CD4-positive, alpha-beta memory T cell (primary cell): ENCODE results near the gene PCP4L1. TPM values are rescaled to one million over a fixed set of nuclear protein-coding genes. Genes with fewer than 3 reads are reported as not detected.

ENCODE experiments used
- CTCF ChIA-PET: fragments of 350-600 bp; sonication (Branson Sonifier 250); formaldehyde crosslinking; loops from one replicate; lab custom pipeline; 2021; ENCODE audit warnings: inconsistent platforms; ENCODE audit not compliant: partially characterized antibody; lab: Charles Lee
- POLR2A ChIA-PET: fragments of 350-600 bp; sonication (Branson Sonifier 250); formaldehyde crosslinking; loops from one replicate; lab custom pipeline; 2021; ENCODE audit not compliant: partially characterized antibody; lab: Charles Lee
- DNase-seq, 5 donors: peaks; one replicate each; pipeline versions ENCODE4 v3.0.0 to v3.0.0-alpha.2; 2020 to 2022; ENCODE audit warnings: mixed read lengths in 1 of 5
- H3K27ac ChIP-seq: one replicate; pipeline ENCODE4 v1.7.0; 2013; ENCODE audit warnings: low read depth, low read length
- H3K27me3 ChIP-seq: 2 replicates; pipeline ENCODE4 v1.7.0; 2013; ENCODE audit warnings: mild to moderate bottlenecking, low read length, moderate library complexity; ENCODE audit not compliant: insufficient read depth
- H3K36me3 ChIP-seq: 2 replicates; pipeline ENCODE4 v1.7.0; 2013; ENCODE audit warnings: mild to moderate bottlenecking, low read length, moderate library complexity; ENCODE audit not compliant: insufficient read depth
- H3K4me1 ChIP-seq: 2 replicates; pipeline ENCODE4 v1.7.0; 2013; ENCODE audit warnings: mild to moderate bottlenecking, low read length, moderate library complexity; ENCODE audit not compliant: insufficient read depth
- H3K4me3 ChIP-seq, 2 donors: one replicate each; pipeline ENCODE4 v1.7.0; 2013; ENCODE audit warnings: low read length in 2 of 2, mild to moderate bottlenecking in 1 of 2
- H3K9me3 ChIP-seq, 2 donors: one replicate each; pipeline ENCODE4 v1.7.0; 2013; ENCODE audit warnings: low read length in 2 of 2, control low read depth in 1 of 2; ENCODE audit not compliant: control insufficient read depth in 1 of 2
- H3K27ac Mint-ChIP-seq, 7 donors: one replicate each; pipeline ENCODE4 v1.8.0; 2020 to 2021; ENCODE audit warnings: mixed read lengths in 7 of 7, mild to moderate bottlenecking in 6 of 7, inconsistent platforms in 3 of 7, moderate library complexity in 3 of 7
- H3K27me3 Mint-ChIP-seq, 2 donors: one replicate each; pipeline ENCODE4 v1.8.0; 2020 to 2021; ENCODE audit warnings: mixed read lengths in 2 of 2
- H3K36me3 Mint-ChIP-seq, 2 donors: one replicate each; pipeline ENCODE4 v1.8.0; 2020 to 2021; ENCODE audit warnings: mixed read lengths in 2 of 2, inconsistent platforms in 1 of 2, mild to moderate bottlenecking in 1 of 2
- H3K4me1 Mint-ChIP-seq, 4 donors: one replicate each; pipeline ENCODE4 v1.8.0; 2020 to 2021; ENCODE audit warnings: mixed read lengths in 4 of 4, mild to moderate bottlenecking in 1 of 4
- H3K4me3 Mint-ChIP-seq, 8 donors: one replicate each; pipeline ENCODE4 v1.8.0; 2020 to 2021; ENCODE audit warnings: mixed read lengths in 8 of 8, mild to moderate bottlenecking in 7 of 8, moderate library complexity in 6 of 8, inconsistent platforms in 3 of 8
- H3K9me3 Mint-ChIP-seq, 8 donors: one replicate each; pipeline ENCODE4 v1.8.0; 2020 to 2021; ENCODE audit warnings: mixed read lengths in 8 of 8, mild to moderate bottlenecking in 5 of 8, inconsistent platforms in 3 of 8, moderate library complexity in 1 of 8
- intact Hi-C: fragments of 100-400 bp; cut with micrococcal nuclease; formaldehyde crosslinking; loops from one replicate; pipeline ENCODE4 v1.15.1; 2023
- polyA plus RNA-seq, 2 donors: library from polyadenylated mRNA; unstranded; fragments of 300-500 nt; fragmentation: Illumina TruSeq; gene quantifications; one replicate each; pipeline ENCODE4 v1.2.3, GENCODE V29; 2021
- total RNA-seq, 2 experiments: library from RNA; stranded (reverse); gene quantifications; one replicate each; pipeline ENCODE4 v1.2.3, GENCODE V29; 2021

PCP4L1 gene
- total RNA-seq, result not detected
- not detected for polyA plus RNA-seq

GRCh38 chr1:161258439-161259344 is at the start of gene PCP4L1:
PCP4L1 (plus strand) TSS chr1:161258745; CDS start chr1:161258975, 230 bp downstream.
- Mint-ChIP-seq H3K27ac (peak within 1 kb of the TSS in 2 of 7 donors; percentile 3 to 66), H3K4me3 (peak within 1 kb of the TSS; percentile 60 to 79 (median 70)), H3K9me3 (peaks cover 3 to 30% (median 24%) of the 10 kb centered on the region in 8 donors), H3K4me1 (peaks cover 7 to 17% (median 13%) of the 10 kb centered on the region in 4 donors), H3K36me3 (peaks cover 7 to 9% of the 10 kb centered on the region in 2 donors), H3K27me3 (peaks cover 40 to 49% of the 10 kb centered on the region in 2 donors)
- DNase-seq, result peak in 4 of 5 donors; percentile 16 to 27 (median 22)
- H3K27me3 ChIP-seq, result peaks cover 31% of the 10 kb centered on the region
- intact Hi-C loops, result no loop called here
- ChIA-PET CTCF (interaction anchor here (0.8 to 1.2 kb wide), 3 partner anchors 9 to 124 kb away, joined by 3 read pairs; partner anchors contain the start of gene TOMM40L), POLR2A (interaction anchor here (1.2 to 1.6 kb wide), 3 partner anchors 47 to 141 kb away, joined by 3 to 4 read pairs (median 3); partner anchors contain the start of genes NDUFS2, NIT1 and PFDN2)
- no peaks in the 10 kb centered on the region for H3K36me3 ChIP-seq
- H3K4me1 ChIP-seq, result peaks cover 5% of the 10 kb centered on the region
- H3K27ac ChIP-seq, result no peak within 1 kb of the TSS
- H3K4me3 ChIP-seq, result no peak within 1 kb of the TSS
- no peaks in the 10 kb centered on the region for H3K9me3 ChIP-seq

- Mint-ChIP-seq H3K4me1 (peaks cover 20 to 38% (median 27%) of the 10 kb centered on the region in 4 donors), H3K9me3 (no peaks in the 10 kb centered on the region), H3K27ac (peak overlapping the region; percentile 57 to 88 (median 68)), H3K4me3 (no peak overlapping the region), H3K27me3 (no peaks in the 10 kb centered on the region), H3K36me3 (peaks cover 60 to 84% of the 10 kb centered on the region in 2 donors)
- no peak overlapping the region for H3K4me3 ChIP-seq
- no peak overlapping the region for H3K27ac ChIP-seq
- CTCF ChIA-PET, result interaction anchor here (0.9 to 6.1 kb wide), 11 partner anchors 8 to 172 kb away, joined by 3 to 93 read pairs (median 9); partner anchors contain the start of genes APOA2, NDUFS2, PPOX and TOMM40L
- peak; percentile 64 to 74 (median 68) for DNase-seq
- peaks cover 25% of the 10 kb centered on the region for H3K4me1 ChIP-seq
- intact Hi-C loops, result loop anchor here (1.0 kb wide), 1 partner anchor 15 kb away; no protein-coding TSS in a partner anchor
- no peaks in the 10 kb centered on the region for H3K27me3 ChIP-seq
- no peaks in the 10 kb centered on the region for H3K9me3 ChIP-seq
- POLR2A ChIA-PET, result interaction anchor here (1.0 to 1.6 kb wide), 3 partner anchors 13 to 95 kb away, joined by 3 read pairs; partner anchors contain the start of gene PPOX
- H3K36me3 ChIP-seq, result peaks cover 72% of the 10 kb centered on the region
Measured at GRCh38 chr1:161209790-161210409, 48.6 kb upstream of the PCP4L1 start.

- ChIA-PET POLR2A (no interaction called here), CTCF (no interaction called here)
- Mint-ChIP-seq H3K4me1 (peaks cover 17 to 43% (median 36%) of the 10 kb centered on the region in 4 donors), H3K27ac (peak overlapping the region in 1 of 7 donors; percentile 51), H3K27me3 (no peaks in the 10 kb centered on the region), H3K4me3 (no peak overlapping the region), H3K36me3 (peaks cover 41 to 55% of the 10 kb centered on the region in 2 donors), H3K9me3 (no peaks in the 10 kb centered on the region)
- intact Hi-C loops, result no loop called here
- no peak overlapping the region for H3K27ac ChIP-seq
- no peak for DNase-seq
- H3K4me3 ChIP-seq, result no peak overlapping the region
- no peaks in the 10 kb centered on the region for H3K9me3 ChIP-seq
- peaks cover 48% of the 10 kb centered on the region for H3K36me3 ChIP-seq
- H3K4me1 ChIP-seq, result peaks cover 17% of the 10 kb centered on the region
- H3K27me3 ChIP-seq, result no peaks in the 10 kb centered on the region
Measured at GRCh38 chr1:161214369-161214768, 44.2 kb upstream of the PCP4L1 start.

GRCh38 chr1:161215076-161215475 is 43.5 kb upstream of the PCP4L1 start, which contains the start of gene FCER1G:
FCER1G (plus strand) TSS chr1:161215295; CDS start chr1:161215322, 27 bp downstream.
- Mint-ChIP-seq H3K27me3 (no peaks in the 10 kb centered on the region), H3K36me3 (peaks cover 33 to 48% of the 10 kb centered on the region in 2 donors), H3K4me1 (peaks cover 10 to 39% (median 30%) of the 10 kb centered on the region in 4 donors), H3K27ac (peak within 1 kb of the TSS in 4 of 7 donors; percentile 3 to 83 (median 40)), H3K4me3 (no peak within 1 kb of the TSS), H3K9me3 (no peaks in the 10 kb centered on the region)
- POLR2A ChIA-PET, result interaction anchor here (0.7 to 1.4 kb wide), 4 partner anchors 11 to 17 kb away, joined by 3 to 5 read pairs (median 4); partner anchors contain the start of genes ADAMTS4, NDUFS2 and TOMM40L
- Histone ChIP-seq H3K4me3 (no peak within 1 kb of the TSS), H3K4me1 (peaks cover 13% of the 10 kb centered on the region), H3K9me3 (no peaks in the 10 kb centered on the region), H3K36me3 (peaks cover 42% of the 10 kb centered on the region), H3K27ac (no peak within 1 kb of the TSS), H3K27me3 (no peaks in the 10 kb centered on the region)
- CTCF ChIA-PET, result interaction anchor here (2.2 to 3.2 kb wide), 2 partner anchors 12 to 167 kb away, joined by 8 to 40 read pairs; partner anchors contain the start of gene TOMM40L
- DNase-seq, result no peak
- intact Hi-C loops, result no loop called here

- DNase-seq, result no peak
- peaks cover 22% of the 10 kb centered on the region for H3K36me3 ChIP-seq
- intact Hi-C loops, result no loop called here
- no peaks in the 10 kb centered on the region for H3K27me3 ChIP-seq
- Mint-ChIP-seq H3K9me3 (no peaks in the 10 kb centered on the region), H3K27ac (peak overlapping the region in 5 of 7 donors; percentile 4 to 67 (median 12)), H3K4me3 (no peak overlapping the region), H3K36me3 (peaks cover 20 to 29% of the 10 kb centered on the region in 2 donors), H3K27me3 (no peaks in the 10 kb centered on the region), H3K4me1 (peaks cover 9 to 37% (median 29%) of the 10 kb centered on the region in 4 donors)
- H3K4me1 ChIP-seq, result peaks cover 13% of the 10 kb centered on the region
- H3K4me3 ChIP-seq, result no peak overlapping the region
- POLR2A ChIA-PET, result interaction anchor here (0.7 to 4.3 kb wide), 3 partner anchors 8 to 51 kb away, joined by 3 to 27 read pairs (median 4); partner anchors contain the start of genes NDUFS2, PPOX and TOMM40L
- CTCF ChIA-PET, result interaction anchor here (1.1 to 3.2 kb wide), 4 partner anchors 10 to 165 kb away, joined by 4 to 40 read pairs (median 6); partner anchors contain the start of gene TOMM40L
- no peak overlapping the region for H3K27ac ChIP-seq
- H3K9me3 ChIP-seq, result no peaks in the 10 kb centered on the region
Measured at GRCh38 chr1:161216945-161217712, 41.4 kb upstream of the PCP4L1 start.

GRCh38 chr1:161217831-161218230 is 40.7 kb upstream of the PCP4L1 start:
- no peak overlapping the region for H3K4me3 Mint-ChIP-seq
- peak overlapping the region in 3 of 7 donors; percentile 20 to 53 (median 48) for H3K27ac Mint-ChIP-seq
- no peaks in the 10 kb centered on the region for H3K27me3 ChIP-seq
- peaks cover 9 to 37% (median 29%) of the 10 kb centered on the region in 4 donors for H3K4me1 Mint-ChIP-seq
- H3K27ac ChIP-seq, result no peak overlapping the region
- DNase-seq, result no peak
- no peaks in the 10 kb centered on the region for H3K9me3 ChIP-seq
- peaks cover 17 to 23% of the 10 kb centered on the region in 2 donors for H3K36me3 Mint-ChIP-seq
- peaks cover 13% of the 10 kb centered on the region for H3K4me1 ChIP-seq
- no peak overlapping the region for H3K4me3 ChIP-seq
- POLR2A ChIA-PET, result interaction anchor here (0.7 to 4.3 kb wide), 4 partner anchors 8 to 36 kb away, joined by 3 to 27 read pairs (median 4); partner anchors contain the start of genes NDUFS2 and TOMM40L
- intact Hi-C loops, result no loop called here
- no peaks in the 10 kb centered on the region for H3K9me3 Mint-ChIP-seq
- no peaks in the 10 kb centered on the region for H3K27me3 Mint-ChIP-seq
- peaks cover 16% of the 10 kb centered on the region for H3K36me3 ChIP-seq
- CTCF ChIA-PET, result interaction anchor here (1.1 to 3.2 kb wide), 2 partner anchors 9 to 15 kb away, joined by 4 to 40 read pairs; partner anchors contain the start of gene TOMM40L
